ENCODE data around the gene KCNA10.
"Not testable (repeated sequence)": the region's sequence is repeated elsewhere in the genome, so short reads cannot be mapped to it uniquely, and the experiment has no call there.

KCNA10 gene

GRCh38 chr1:110529011-110529410 is 10.0 kb upstream of the KCNA10 start:
- no peak for DNase-seq

- DNase-seq: no peak
Observed at GRCh38 chr1:110526201-110526780, 7.3 kb upstream of the KCNA10 start.

- DNase-seq: no peak
Observed at GRCh38 chr1:110525249-110525595, 6.2 kb upstream of the KCNA10 start.

- no peak for DNase-seq
Observed at GRCh38 chr1:110524311-110525248, 5.6 kb upstream of the KCNA10 start.

- no peak for DNase-seq
Observed at GRCh38 chr1:110523011-110523410, 4.0 kb upstream of the KCNA10 start.

- no peak for DNase-seq
Observed at GRCh38 chr1:110522560-110522959, 3.6 kb upstream of the KCNA10 start.

- DNase-seq: no peak
Observed at GRCh38 chr1:110520827-110521226, 1.9 kb upstream of the KCNA10 start.

GRCh38 chr1:110515891-110516290 is 3.1 kb downstream of the KCNA10 start:
- no peak for DNase-seq

GRCh38 chr1:110515041-110515440 is 3.9 kb downstream of the KCNA10 start:
- no peak for DNase-seq

- no peak for DNase-seq
Observed at GRCh38 chr1:110513511-110513910, 5.5 kb downstream of the KCNA10 start.

GRCh38 chr1:110511436-110511835 is 7.5 kb downstream of the KCNA10 start:
- DNase-seq: no peak

- DNase-seq: not testable (repeated sequence)
Observed at GRCh38 chr1:110510921-110511320, 8.1 kb downstream of the KCNA10 start.

GRCh38 chr1:110509655-110510054 is 9.3 kb downstream of the KCNA10 start:
- DNase-seq: no peak

- DNase-seq: no peak
Observed at GRCh38 chr1:110508028-110508940, 10.7 kb downstream of the KCNA10 start.

- DNase-seq: no peak
Observed at GRCh38 chr1:110506541-110506940, 12.4 kb downstream of the KCNA10 start.

- DNase-seq: no peak
Observed at GRCh38 chr1:110505596-110505995, 13.4 kb downstream of the KCNA10 start.

GRCh38 chr1:110504226-110504625 is 14.7 kb downstream of the KCNA10 start:
- no peak for DNase-seq

GRCh38 chr1:110503471-110503870 is 15.5 kb downstream of the KCNA10 start:
- no peak for DNase-seq

- no peak for DNase-seq
Observed at GRCh38 chr1:110502402-110503151, 16.4 kb downstream of the KCNA10 start.

- DNase-seq: no peak
Observed at GRCh38 chr1:110501488-110502132, 17.4 kb downstream of the KCNA10 start.

- DNase-seq: no peak
Observed at GRCh38 chr1:110498270-110498669, 20.7 kb downstream of the KCNA10 start.

All from GOT3 (cell line).